ENCODE data around the gene IRF5. TPM values are rescaled to one million over a fixed set of nuclear protein-coding genes. Genes with fewer than 3 reads are reported as not detected.
A peak's percentile ranks its signal among the peaks of the same experiment; 100 is the strongest.
"Not testable (repeated sequence)": the region's sequence is repeated elsewhere in the genome, so short reads cannot be mapped to it uniquely, and the experiment has no call there.

IRF5 gene
- total RNA-seq, 1 donor from 2014 or later = 0.56 TPM

DNA sequence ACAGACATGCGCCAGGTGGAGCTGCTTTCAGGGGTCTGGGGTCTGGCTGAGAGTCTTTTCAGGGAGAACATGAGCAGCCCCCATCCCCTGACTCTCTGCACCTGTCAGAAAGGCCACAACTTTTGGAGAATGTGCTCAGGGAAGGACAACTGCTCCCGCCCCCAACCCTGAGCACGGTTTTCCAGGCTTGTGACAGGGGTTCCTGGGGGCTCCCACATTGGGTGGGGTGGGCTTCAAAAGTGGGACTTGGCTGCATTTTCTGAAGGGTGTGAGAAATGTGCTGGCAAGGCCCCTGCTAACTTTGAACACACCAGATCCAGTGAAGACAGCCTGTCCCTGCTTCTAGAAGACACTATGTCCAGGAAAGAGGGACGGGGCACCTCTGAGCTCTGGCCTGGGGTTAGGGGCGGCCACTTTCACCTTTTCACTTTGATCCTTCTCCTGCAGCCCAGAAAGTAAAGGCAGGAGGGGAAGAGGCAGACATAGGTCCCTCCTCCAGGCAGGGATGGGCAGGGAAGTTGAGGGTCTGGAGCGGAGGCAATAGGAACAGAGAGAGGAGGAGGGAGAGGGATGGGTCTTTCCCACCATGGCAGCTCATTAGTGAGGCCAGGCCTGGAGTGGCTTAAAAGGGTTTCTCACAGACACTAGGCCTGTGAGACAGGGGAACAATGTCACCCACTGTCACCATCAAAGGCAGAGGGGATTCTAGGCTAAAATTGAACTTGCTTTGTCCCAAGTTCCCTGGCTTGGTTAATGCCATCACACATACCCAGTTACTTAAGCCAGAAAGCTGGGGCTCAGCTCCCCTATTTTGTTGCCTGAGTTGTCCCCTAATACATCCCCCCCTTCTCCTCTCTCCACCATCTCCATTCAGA lies 28.7 kb upstream of the IRF5 start:
- Mint-ChIP-seq H3K4me1 (peaks cover 25% of the 10 kb centered on the region), H3K36me3 (no peaks in the 10 kb centered on the region), H3K4me3 (peak overlapping the region; percentile 79), H3K27ac (peak overlapping the region; percentile 49), H3K9me3 (no peaks in the 10 kb centered on the region), H3K27me3 (ENCODE audit: low read depth) (peaks cover 54% of the 10 kb centered on the region)
- TF ChIP-seq, protein P1, sequence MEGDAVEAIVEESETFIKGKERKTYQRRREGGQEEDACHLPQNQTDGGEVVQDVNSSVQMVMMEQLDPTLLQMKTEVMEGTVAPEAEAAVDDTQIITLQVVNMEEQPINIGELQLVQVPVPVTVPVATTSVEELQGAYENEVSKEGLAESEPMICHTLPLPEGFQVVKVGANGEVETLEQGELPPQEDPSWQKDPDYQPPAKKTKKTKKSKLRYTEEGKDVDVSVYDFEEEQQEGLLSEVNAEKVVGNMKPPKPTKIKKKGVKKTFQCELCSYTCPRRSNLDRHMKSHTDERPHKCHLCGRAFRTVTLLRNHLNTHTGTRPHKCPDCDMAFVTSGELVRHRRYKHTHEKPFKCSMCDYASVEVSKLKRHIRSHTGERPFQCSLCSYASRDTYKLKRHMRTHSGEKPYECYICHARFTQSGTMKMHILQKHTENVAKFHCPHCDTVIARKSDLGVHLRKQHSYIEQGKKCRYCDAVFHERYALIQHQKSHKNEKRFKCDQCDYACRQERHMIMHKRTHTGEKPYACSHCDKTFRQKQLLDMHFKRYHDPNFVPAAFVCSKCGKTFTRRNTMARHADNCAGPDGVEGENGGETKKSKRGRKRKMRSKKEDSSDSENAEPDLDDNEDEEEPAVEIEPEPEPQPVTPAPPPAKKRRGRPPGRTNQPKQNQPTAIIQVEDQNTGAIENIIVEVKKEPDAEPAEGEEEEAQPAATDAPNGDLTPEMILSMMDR (IDR thresholded peaks at IDR 0.05; ENCODE audit: unreplicated experiment) = no peak
- DNase-seq (ENCODE audit: low spot score in 2 of 2, unreplicated experiment in 2 of 2) = no peak

DNA sequence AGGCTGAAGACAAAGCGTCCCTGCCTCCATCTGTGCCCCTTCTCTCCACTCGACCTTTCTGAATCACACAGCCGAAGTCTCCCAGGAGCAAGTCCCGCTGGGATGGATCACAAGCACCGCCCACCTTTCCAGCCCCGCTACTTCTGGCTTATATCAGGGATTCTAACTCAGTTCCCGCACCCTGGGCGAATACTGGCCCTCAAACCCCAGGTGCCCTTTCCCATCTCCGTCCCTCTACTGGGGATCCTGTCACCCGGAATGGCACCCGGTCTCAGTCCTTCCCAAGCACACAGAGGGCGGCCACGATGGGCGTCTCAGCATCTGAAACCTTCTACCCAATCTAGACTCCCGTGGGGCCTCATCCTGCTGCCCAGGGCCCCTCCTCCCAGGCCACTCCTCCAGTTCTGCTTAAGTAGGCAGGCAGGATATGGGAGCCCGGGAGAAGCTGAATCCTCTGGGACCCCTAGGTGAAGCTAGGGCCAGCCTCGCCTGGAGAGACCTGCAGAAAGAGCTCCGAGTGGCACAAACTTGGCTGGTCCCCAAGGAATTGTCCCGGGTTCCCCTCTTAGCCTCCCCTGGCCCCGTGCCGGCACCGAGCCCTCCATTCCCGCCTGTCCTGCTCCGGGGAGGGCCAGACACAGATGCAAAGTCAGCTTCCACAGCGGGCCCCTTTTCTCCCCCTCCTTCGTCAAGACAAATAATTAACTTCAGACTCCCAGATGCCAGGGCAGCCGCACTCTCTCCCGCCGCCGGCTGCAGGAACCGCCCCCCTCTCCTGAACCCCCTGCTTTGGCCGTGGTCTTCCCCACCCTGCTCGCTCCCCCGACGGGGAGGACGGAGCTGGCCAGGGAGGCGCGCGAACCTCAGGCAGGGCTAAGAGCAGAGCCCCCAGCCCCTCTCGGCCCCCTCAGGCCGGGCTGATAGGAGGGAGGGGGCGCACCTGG lies 27.8 kb upstream of the IRF5 start:
- Mint-ChIP-seq H3K9me3 (no peaks in the 10 kb centered on the region), H3K27ac (peak overlapping the region; percentile 49), H3K36me3 (no peaks in the 10 kb centered on the region), H3K4me1 (peaks cover 25% of the 10 kb centered on the region), H3K27me3 (ENCODE audit: low read depth) (peaks cover 60% of the 10 kb centered on the region), H3K4me3 (peak overlapping the region; percentile 79)
- TF ChIP-seq, protein P1 (IDR thresholded peaks at IDR 0.05; ENCODE audit: unreplicated experiment) = no peak
- peak in 1 of 2 experiments; percentile 57 for DNase-seq (ENCODE audit: low spot score in 2 of 2, unreplicated experiment in 2 of 2)

DNA sequence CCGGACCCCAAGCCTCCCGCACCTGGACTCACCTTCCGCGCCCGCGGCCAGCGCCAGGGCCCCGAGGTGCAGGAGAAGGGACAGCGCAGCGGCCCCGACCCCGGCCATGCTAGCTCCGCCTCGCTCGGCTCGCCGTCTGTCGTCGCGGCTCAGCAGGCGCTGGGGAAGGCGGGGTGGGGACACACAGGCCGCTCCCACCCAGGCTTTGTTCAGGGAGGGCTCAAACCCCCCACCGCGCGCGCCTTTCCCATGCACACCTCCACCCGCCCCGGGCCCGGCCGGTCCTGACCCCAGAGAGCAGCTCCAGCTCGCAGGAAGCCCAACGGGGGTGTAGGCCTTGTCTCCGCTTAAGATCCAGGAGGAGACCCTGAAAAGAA lies 27.2 kb upstream of the IRF5 start, which contains the start of gene KCP:
TSS of gene KCP (minus strand) at position 141 of the 377 bp plus-strand sequence. CDS start at position 108, 33 bp downstream.
- DNase-seq (ENCODE audit: low spot score in 2 of 2, unreplicated experiment in 2 of 2) = no peak
- H3K4me3 Mint-ChIP-seq = peak within 1 kb of the TSS; percentile 79
- peaks cover 60% of the 10 kb centered on the region for H3K27me3 Mint-ChIP-seq (ENCODE audit: low read depth)
- H3K27ac Mint-ChIP-seq = peak within 1 kb of the TSS; percentile 95
- TF ChIP-seq, protein P1 (IDR thresholded peaks at IDR 0.05; ENCODE audit: unreplicated experiment) = no peak
- no peaks in the 10 kb centered on the region for H3K9me3 Mint-ChIP-seq
- no peaks in the 10 kb centered on the region for H3K36me3 Mint-ChIP-seq
- peaks cover 25% of the 10 kb centered on the region for H3K4me1 Mint-ChIP-seq

DNA sequence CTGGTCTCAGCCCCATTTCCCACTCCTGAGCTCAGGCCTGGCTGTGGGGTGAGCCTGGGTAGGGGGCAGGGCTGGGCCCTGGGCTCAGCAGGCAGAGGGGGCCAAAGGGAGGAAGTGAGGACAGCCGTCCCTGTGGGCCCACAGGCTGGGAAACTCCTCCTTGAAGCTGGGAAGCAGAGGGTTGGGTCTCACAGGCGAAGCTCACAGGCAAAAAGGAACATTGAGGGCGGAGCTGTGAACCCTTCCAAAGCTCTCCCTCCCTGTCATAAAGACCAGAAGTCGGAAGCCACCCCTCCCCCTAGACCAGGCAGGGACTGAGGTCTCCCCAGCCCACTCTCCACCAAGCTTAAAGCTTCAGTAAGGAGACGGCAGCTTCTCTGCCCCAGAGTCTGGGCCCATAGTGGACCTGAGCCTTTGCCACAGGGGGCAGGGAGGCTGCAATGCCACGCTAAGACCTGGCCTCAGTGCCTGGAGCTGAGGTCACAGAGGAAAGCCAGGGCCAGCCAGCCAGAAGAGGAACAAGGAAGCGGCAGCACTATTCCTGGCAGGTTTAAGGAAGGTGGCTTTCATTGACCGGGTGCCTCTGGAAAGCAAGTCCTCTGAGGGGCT lies 26.2 kb upstream of the IRF5 start:
- peak overlapping the region; percentile 79 for H3K4me3 Mint-ChIP-seq

DNA sequence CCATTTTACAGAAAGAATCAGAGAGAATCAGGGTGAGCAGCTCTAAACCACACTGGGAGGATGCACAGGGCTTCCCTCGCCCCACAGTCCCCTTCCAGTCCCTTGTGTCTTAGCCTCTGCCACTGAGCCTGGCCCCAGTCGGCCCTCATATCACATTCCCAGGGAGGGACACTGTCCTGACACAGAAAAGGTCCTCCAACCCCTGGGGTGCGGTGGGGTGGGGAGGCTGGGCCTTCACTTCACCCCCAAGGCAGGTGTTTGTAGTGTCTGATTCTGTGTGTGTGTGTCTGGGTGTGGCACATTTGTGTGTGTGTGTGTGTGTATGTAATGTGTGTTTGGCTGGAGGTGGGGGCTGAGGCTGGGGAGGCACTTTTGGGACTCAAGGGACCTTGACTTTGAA lies 25.4 kb upstream of the IRF5 start:
- Mint-ChIP-seq H3K4me1 (peaks cover 25% of the 10 kb centered on the region), H3K4me3 (no peak overlapping the region), H3K36me3 (no peaks in the 10 kb centered on the region), H3K27ac (peak overlapping the region; percentile 95), H3K9me3 (no peaks in the 10 kb centered on the region), H3K27me3 (ENCODE audit: low read depth) (peaks cover 66% of the 10 kb centered on the region)
- TF ChIP-seq, protein P1 (IDR thresholded peaks at IDR 0.05; ENCODE audit: unreplicated experiment) = no peak
- DNase-seq (ENCODE audit: low spot score in 2 of 2, unreplicated experiment in 2 of 2) = no peak

More for the DNA sequence above, 26.2 kb upstream of the IRF5 start:
- Mint-ChIP-seq H3K9me3 (no peaks in the 10 kb centered on the region), H3K36me3 (no peaks in the 10 kb centered on the region), H3K27ac (peak overlapping the region; percentile 95), H3K27me3 (ENCODE audit: low read depth) (peaks cover 58% of the 10 kb centered on the region), H3K4me1 (peaks cover 25% of the 10 kb centered on the region)
- no peak for DNase-seq (ENCODE audit: low spot score in 2 of 2, unreplicated experiment in 2 of 2)
- TF ChIP-seq, protein P1 (IDR thresholded peaks at IDR 0.05; ENCODE audit: unreplicated experiment) = no peak

DNA sequence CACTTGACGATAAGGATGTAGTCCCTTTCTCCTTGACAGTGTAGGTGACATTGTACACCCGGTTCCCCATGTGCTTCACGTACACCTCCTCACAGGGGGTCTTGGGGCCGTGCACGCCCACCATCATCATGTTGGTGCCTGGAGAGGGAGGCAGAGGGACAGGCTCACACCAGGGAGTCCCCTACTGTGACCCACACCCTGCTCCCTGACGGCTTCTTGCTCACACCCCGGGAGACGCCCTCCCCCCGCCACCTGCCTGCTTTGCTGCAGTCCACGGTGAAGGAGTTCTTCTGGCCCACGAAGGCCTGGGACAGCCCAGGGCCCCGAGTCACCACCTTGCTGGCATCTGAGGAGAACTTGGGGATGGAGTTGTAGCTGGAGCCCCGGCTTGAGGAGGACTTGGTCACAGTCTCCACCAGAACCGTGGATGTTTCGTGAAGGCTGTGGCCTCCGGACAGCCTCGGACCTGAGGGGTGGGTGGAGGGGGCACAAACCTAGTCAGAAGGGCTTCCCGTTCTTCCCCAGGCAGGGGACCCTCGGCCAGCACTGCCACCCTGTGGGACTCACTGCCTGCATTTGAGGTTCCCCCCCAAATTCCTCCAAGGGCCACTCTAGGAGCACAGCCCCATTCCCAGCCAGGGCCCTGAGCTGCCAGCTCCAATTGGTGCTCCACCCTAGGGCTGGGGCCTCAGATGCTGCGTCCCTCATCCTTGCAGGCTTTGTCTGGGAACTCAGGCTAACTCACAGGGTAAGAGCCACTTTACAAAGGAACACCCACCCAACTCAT lies 24.8 kb upstream of the IRF5 start:
- H3K9me3 Mint-ChIP-seq; H3K36me3 Mint-ChIP-seq; H3K27ac Mint-ChIP-seq; DNase-seq (ENCODE audit: low spot score in 2 of 2, unreplicated experiment in 2 of 2); H3K4me3 Mint-ChIP-seq: not testable (repeated sequence)
- Mint-ChIP-seq H3K4me1 (peaks cover 25% of the 10 kb centered on the region), H3K27me3 (ENCODE audit: low read depth) (peaks cover 67% of the 10 kb centered on the region)
